H1 (cell line): ENCODE data around the gene ANO6. TPM values are rescaled to one million over a fixed set of nuclear protein-coding genes. Genes with fewer than 3 reads are reported as not detected.

Experiments used
- CTCF ChIA-PET: fragments of 300-600 bp; sonication (Branson Sonifier 250); formaldehyde crosslinking; loops from one replicate; lab custom pipeline; 2021; ENCODE audit not compliant: partially characterized antibody; lab: Charles Lee
- POLR2A ChIA-PET: fragments of 300-600 bp; sonication (Branson Sonifier 250); formaldehyde crosslinking; loops from one replicate; lab custom pipeline; 2021; ENCODE audit warnings: inconsistent platforms; ENCODE audit not compliant: partially characterized antibody; lab: Charles Lee
- DNase-seq, 2 experiments: peaks; one replicate each; pipeline versions ENCODE4 v3.0.0 to v3.0.0-alpha.2; 2010 to 2022; ENCODE audit warnings: low spot score in 2 of 2, low read depth in 1 of 2, mixed read lengths in 1 of 2
- FAIRE-seq: peaks from 2 replicates; lab custom pipeline; 2011; peaks lifted over from hg19 to GRCh38; lab: Jason Lieb, UNC
- H2AFZ ChIP-seq: 2 replicates; pipeline ENCODE4 v1.8.1; 2012; ENCODE audit warnings: low read length, inconsistent platforms
- H2AK5ac ChIP-seq: 2 replicates; pipeline ENCODE4 v1.6.1; 2013; ENCODE audit warnings: low read depth, low read length
- H2BK120ac ChIP-seq: replicated peaks from 2 replicates; pipeline ENCODE3; 2013; ENCODE audit warnings: low read depth, low read length, inconsistent platforms
- H2BK12ac ChIP-seq: 2 replicates; pipeline ENCODE4 v1.6.1; 2013; ENCODE audit warnings: low read depth, low read length
- H2BK15ac ChIP-seq: 2 replicates; pipeline ENCODE4 v1.6.1; 2013; ENCODE audit warnings: low read length
- H2BK20ac ChIP-seq: 2 replicates; pipeline ENCODE4 v1.6.1; 2013; ENCODE audit warnings: low read length
- H2BK5ac ChIP-seq: 2 replicates; pipeline ENCODE4 v1.6.1; 2013; ENCODE audit warnings: low read depth, low read length
- H3K14ac ChIP-seq: 2 replicates; pipeline ENCODE4 v1.6.1; 2013; ENCODE audit warnings: inconsistent platforms; ENCODE audit not compliant: insufficient read length
- H3K18ac ChIP-seq: 2 replicates; pipeline ENCODE4 v1.6.1; 2013; ENCODE audit warnings: low read length; ENCODE audit errors: extremely low read depth
- H3K23ac ChIP-seq: 2 replicates; pipeline ENCODE4 v1.6.1; 2013; ENCODE audit warnings: inconsistent platforms; ENCODE audit not compliant: insufficient read length
- H3K23me2 ChIP-seq: 2 replicates; pipeline ENCODE4 v1.6.1; 2013; ENCODE audit warnings: low read depth, low read length
- H3K27ac ChIP-seq: 2 replicates; pipeline ENCODE4 v1.6.1; 2011; ENCODE audit warnings: low read depth, low read length, inconsistent platforms
- H3K27me3 ChIP-seq, 4 experiments: replicated peaks in 1 of 4; 1 replicate in 1 of 4; 2 replicates in 3 of 4; pipeline versions ENCODE4 v1.6.1 to v1.8.1; 2011 to 2013; ENCODE audit warnings: low read length in 3 of 4, mild to moderate bottlenecking in 3 of 4, inconsistent platforms in 2 of 4, mixed read lengths in 2 of 4, moderate library complexity in 1 of 4; ENCODE audit not compliant: control insufficient read depth in 3 of 4, insufficient read depth in 3 of 4; ENCODE audit errors: extremely low read depth in 1 of 4
- H3K36me3 ChIP-seq, 4 experiments: 2 replicates each; pipeline versions ENCODE4 v1.6.1 to v1.8.1; 2011 to 2013; ENCODE audit warnings: mild to moderate bottlenecking in 4 of 4, low read length in 3 of 4, moderate library complexity in 2 of 4, control low read depth in 1 of 4, inconsistent platforms in 1 of 4; ENCODE audit not compliant: insufficient read depth in 4 of 4, control insufficient read depth in 2 of 4
- H3K4ac ChIP-seq: replicated peaks from 2 replicates; pipeline ENCODE3; 2013; ENCODE audit warnings: low read length, low read depth, mixed read lengths, inconsistent platforms; ENCODE audit not compliant: insufficient read length
- H3K4me1 ChIP-seq, 4 experiments: replicated peaks in 1 of 4; 1 replicate in 1 of 4; 2 replicates in 3 of 4; pipeline versions ENCODE4 v1.6.1 to v1.8.1; 2011 to 2013; ENCODE audit warnings: low read length in 3 of 4, inconsistent platforms in 2 of 4, mixed read lengths in 1 of 4; ENCODE audit not compliant: insufficient read depth in 4 of 4, control insufficient read depth in 3 of 4
- H3K4me2 ChIP-seq, 2 experiments: 2 replicates each; pipeline versions ENCODE4 v1.6.1 to v1.8.1; 2011 to 2013; ENCODE audit warnings: low read depth in 2 of 2, low read length in 2 of 2, control low read depth in 1 of 2, inconsistent platforms in 1 of 2, mild to moderate bottlenecking in 1 of 2; ENCODE audit not compliant: insufficient read depth in 1 of 2
- H3K4me3 ChIP-seq, 4 experiments: fragments of 200-600, 300-600 bp in 1 of 4; sonication (generic), shearing (Covaris generic), sonication (Bioruptor Twin) in 1 of 4; 2 replicates each; pipeline versions ENCODE4 v1.5.1 to v1.8.1; 2011 to 2016; ENCODE audit warnings: low read length in 4 of 4, low read depth in 3 of 4, control low read depth in 2 of 4, inconsistent platforms in 2 of 4, mild to moderate bottlenecking in 2 of 4, mixed read lengths in 1 of 4, moderate library complexity in 1 of 4; ENCODE audit not compliant: insufficient read depth in 2 of 4; ENCODE audit errors: extremely low read depth in 1 of 4
- H3K56ac ChIP-seq: replicated peaks from 2 replicates; pipeline ENCODE3; 2013; ENCODE audit warnings: low read depth, mild to moderate bottlenecking, mixed read lengths, low read length, inconsistent platforms; ENCODE audit not compliant: insufficient read length
- H3K79me1 ChIP-seq: 2 replicates; pipeline ENCODE4 v1.6.1; 2013; ENCODE audit warnings: low read depth, low read length, control low read depth
- H3K79me2 ChIP-seq, 2 experiments: 2 replicates each; pipeline versions ENCODE4 v1.6.1 to v1.8.1; 2012 to 2013; ENCODE audit warnings: low read length in 2 of 2, mild to moderate bottlenecking in 2 of 2, inconsistent platforms in 1 of 2; ENCODE audit not compliant: insufficient read depth in 2 of 2, control insufficient read depth in 1 of 2
- H3K9ac ChIP-seq, 4 experiments: replicated peaks in 1 of 4; 1 replicate in 1 of 4; 2 replicates in 3 of 4; pipeline versions ENCODE4 v1.6.1 to v1.8.1; 2011 to 2013; ENCODE audit warnings: low read depth in 3 of 4, low read length in 3 of 4, control low read depth in 2 of 4, mild to moderate bottlenecking in 2 of 4, moderate library complexity in 2 of 4, inconsistent platforms in 1 of 4; ENCODE audit errors: extremely low read depth in 1 of 4
- H3K9me3 ChIP-seq, 2 experiments: 2 replicates each; pipeline versions ENCODE4 v1.6.1 to v1.8.1; 2012 to 2013; ENCODE audit warnings: mild to moderate bottlenecking in 2 of 2, moderate library complexity in 2 of 2, control low read depth in 1 of 2, inconsistent platforms in 1 of 2, low read depth in 1 of 2, low read length in 1 of 2, mixed read lengths in 1 of 2; ENCODE audit not compliant: insufficient read depth in 2 of 2
- H4K20me1 ChIP-seq, 2 experiments: replicated peaks in 1 of 2; 2 replicates each; pipeline versions ENCODE3 to v1.8.1; 2011 to 2013; ENCODE audit warnings: inconsistent platforms in 2 of 2, low read length in 2 of 2, mild to moderate bottlenecking in 1 of 2; ENCODE audit not compliant: insufficient read depth in 2 of 2, control insufficient read depth in 1 of 2
- H4K5ac ChIP-seq: 2 replicates; pipeline ENCODE4 v1.6.1; 2013; ENCODE audit warnings: low read length, low read depth, mixed read lengths, inconsistent platforms; ENCODE audit not compliant: insufficient read length
- H4K8ac ChIP-seq: 2 replicates; pipeline ENCODE4 v1.8.0; 2013; ENCODE audit warnings: mild to moderate bottlenecking, moderate library complexity, low read length, inconsistent platforms; ENCODE audit not compliant: insufficient read depth; ENCODE audit errors: extremely low read depth
- H4K91ac ChIP-seq: replicated peaks from 2 replicates; pipeline ENCODE3; 2013; ENCODE audit warnings: low read length, mixed read lengths, inconsistent platforms; ENCODE audit not compliant: insufficient read length
- ASH2L ChIP-seq: fragments of 200-600, 300-600 bp; sonication (generic); IDR thresholded peaks from one replicate; pipeline ENCODE4 v1.7.1; 2017; ENCODE audit warnings: low read length
- BRCA1 ChIP-seq: IDR thresholded peaks from 2 replicates; pipeline ENCODE4 v1.6.1; 2012; ENCODE audit warnings: low read depth, low read length, improper control_type of control experiment
- GABPA ChIP-seq: IDR thresholded peaks from 2 replicates; pipeline ENCODE4 v1.6.1; 2011; ENCODE audit warnings: mild to moderate bottlenecking, low read length, moderate library complexity, borderline replicate concordance; ENCODE audit not compliant: insufficient read depth
- NRF1 ChIP-seq: IDR thresholded peaks from 2 replicates; pipeline ENCODE4 v1.6.1; 2011; ENCODE audit warnings: mild to moderate bottlenecking, low read depth, low read length, improper control_type of control experiment
- TAF7 ChIP-seq: optimal IDR thresholded peaks from 2 replicates; pipeline ENCODE3; 2011; ENCODE audit warnings: low read depth, mild to moderate bottlenecking, inconsistent platforms, low read length, moderate library complexity, borderline replicate concordance
- TCF12 ChIP-seq: IDR thresholded peaks from 2 replicates; pipeline ENCODE4 v1.6.1; 2011; ENCODE audit warnings: low read depth, mild to moderate bottlenecking, low read length
- WGBS, 2 experiments: shearing (Covaris generic) in 1 of 2; methylation state at CpG; one replicate each; pipeline versions ENCODE4 v1.1.6 to v1.1.7; 2013 to 2015; ENCODE audit warnings: low lambda C conversion rate in 2 of 2, mixed read lengths in 2 of 2, inconsistent platforms in 1 of 2, low coverage in 1 of 2, missing lambda C conversion rate in 1 of 2; ENCODE audit not compliant: insufficient replicate concordance in 2 of 2, insufficient coverage in 1 of 2, insufficient read length in 1 of 2; ENCODE audit errors: extremely low coverage in 1 of 2, missing lambda C conversion rate in 1 of 2; 5-methylcytosine and 5-hydroxymethylcytosine counted together
- polyA plus RNA-seq, 7 experiments: library from polyadenylated mRNA; depleted of rRNA in 3 of 7; stranded (reverse) in 5 of 7; unstranded in 2 of 7; fragments of >200 nt in 5 of 7; fragments of 200-250 nt in 2 of 7; gene quantifications; 1 replicate in 5 of 7; 2 replicates in 1 of 7; 4 replicates in 1 of 7; pipeline versions ENCODE4 v1.2.1 to v1.2.3, GENCODE V29; 2011 to 2013; ENCODE audit warnings: missing spikeins in 2 of 7, mixed read lengths in 2 of 7
- total RNA-seq: library from RNA; stranded (reverse); fragmentation: NEBNext Ultra II Directional; extraction: Animal tissue kit (Norgen Biotek cat#: 25700); gene quantifications from 2 replicates; pipeline ENCODE4 v1.2.1, GENCODE V29; 2021

The ANO6 gene
- total and polyA plus RNA-seq, 2 of the 8 experiments (the other 6 are each of a cell fraction or from before 2014, with no cell fraction given) = 15.1 to 39.7 TPM

DNA sequence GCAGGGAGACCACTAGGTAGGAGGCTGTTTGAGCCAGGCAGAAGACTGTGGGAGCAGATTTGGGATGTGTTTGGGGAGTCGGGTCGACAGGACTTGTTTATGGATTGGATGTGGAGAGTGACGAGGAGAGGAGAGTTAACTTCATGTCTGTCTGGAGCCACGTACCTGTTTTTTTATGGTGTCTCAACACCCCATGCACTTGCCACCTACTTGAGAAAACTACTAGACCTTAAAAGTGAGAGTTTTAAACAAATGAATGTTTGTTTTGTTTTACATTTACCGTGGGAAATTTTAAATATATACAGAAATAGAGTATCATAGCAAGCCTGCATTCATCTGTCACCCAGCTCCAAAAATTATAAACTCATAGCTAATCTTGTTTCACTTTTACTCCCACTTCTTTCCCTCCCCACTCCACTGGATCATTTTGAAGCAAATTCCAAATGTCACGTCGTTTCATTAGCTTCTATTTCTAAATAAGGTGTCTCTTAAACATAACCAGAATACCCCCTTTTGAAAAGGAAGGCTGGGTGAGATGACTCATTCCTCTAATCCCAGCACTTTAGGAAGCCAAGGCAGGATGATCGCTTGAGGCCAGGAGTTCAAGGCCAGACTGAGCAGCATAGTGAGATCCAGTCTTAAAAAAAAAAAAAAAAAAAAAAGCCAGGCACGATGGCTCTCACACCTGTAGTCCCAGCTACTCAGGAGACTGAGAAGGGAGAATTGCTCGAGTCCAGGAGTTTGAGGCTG is 136.2 kb downstream of the ANO6 start:
- Histone ChIP-seq H3K4ac (no peak overlapping the region), H3K79me1 (no peaks in the 10 kb centered on the region), H2BK12ac (no peak overlapping the region), H3K56ac (no peak overlapping the region), H4K20me1 (no peaks in the 10 kb centered on the region), H3K27ac (no peak overlapping the region), H3K14ac (no peak overlapping the region), H3K4me2 (no peak overlapping the region), H3K9me3 (peaks cover 5 to 11% of the 10 kb centered on the region in 2 experiments; a peak in 1 of 4 replicates), H2AK5ac (no peak overlapping the region), H4K8ac (no peak overlapping the region), H3K4me3 (no peak overlapping the region), H3K4me1 (peaks cover 0 to 3% (median 0%) of the 10 kb centered on the region in 4 experiments; a peak in 1 of 7 replicates), H2BK15ac (no peak overlapping the region), H2BK5ac (no peak overlapping the region), H3K27me3 (no peaks in the 10 kb centered on the region), H3K9ac (no peak overlapping the region), H4K91ac (no peak overlapping the region), H3K23ac (no peak overlapping the region), H3K79me2 (no peaks in the 10 kb centered on the region), H4K5ac (no peak overlapping the region), H2AFZ (no peak overlapping the region), H2BK20ac (no peak overlapping the region), H2BK120ac (no peak overlapping the region), H3K18ac (no peak overlapping the region), H3K36me3 (peaks cover 3 to 35% (median 19%) of the 10 kb centered on the region in 4 experiments; a peak in 6 of 8 replicates), H3K23me2 (peaks cover 2% of the 10 kb centered on the region; the same call in 1 of the 2 replicates)
- TF ChIP-seq GABPA (no peak), BRCA1 (no peak), TAF7 (no peak), TCF12 (no peak), ASH2L (no peak), NRF1 (no peak)
- POLR2A ChIA-PET = no interaction called here
- CTCF ChIA-PET = no interaction called here
- WGBS, 2 experiments = 90% methylated on average over 9 of the region's 10 CpGs; no CpG with 5 or more reads in 1 of the 2 experiments
- DNase-seq = no peak
- no peak for FAIRE-seq
